AG09309 (cell line): ENCODE data around the gene PLEKHM2.

Experiments used
- DNase-seq: peaks from one replicate; pipeline ENCODE4 v3.0.0-alpha.2; 2010; ENCODE audit warnings: low read depth
- H3K4me3 ChIP-seq: 2 replicates; pipeline ENCODE4 v1.5.1; 2011; ENCODE audit warnings: mild to moderate bottlenecking, low read depth, low read length, moderate library complexity; ENCODE audit not compliant: control insufficient read depth
- TF ChIP-seq, protein P1 (sequence below): IDR thresholded peaks from 2 replicates; pipeline ENCODE4 v1.5.1; 2011; ENCODE audit warnings: mild to moderate bottlenecking, low read depth, low read length, inconsistent platforms; ENCODE audit not compliant: insufficient read depth, control insufficient read depth; ENCODE audit errors: missing control alignments

PLEKHM2 gene

DNA sequence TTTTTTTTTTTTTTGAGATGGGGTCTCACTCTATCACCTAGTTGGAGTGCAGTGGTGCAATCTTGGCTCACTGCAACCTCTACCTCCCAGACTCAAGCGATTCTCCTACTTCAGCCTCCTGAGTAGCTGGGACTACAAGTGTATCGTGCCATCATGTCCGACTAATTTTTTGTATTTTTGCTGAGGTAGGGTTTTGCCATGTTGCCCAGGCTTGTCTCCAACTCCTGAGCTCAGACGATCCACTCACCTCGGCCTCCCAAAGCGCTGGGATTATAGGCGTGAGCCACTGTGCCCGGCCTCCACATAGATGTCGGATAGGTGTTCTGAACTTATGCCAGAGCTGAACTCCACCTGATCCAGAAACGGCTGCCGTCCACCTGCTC, 21.1 kb downstream of the PLEKHM2 start:
- no peak for DNase-seq
- TF ChIP-seq, protein P1, sequence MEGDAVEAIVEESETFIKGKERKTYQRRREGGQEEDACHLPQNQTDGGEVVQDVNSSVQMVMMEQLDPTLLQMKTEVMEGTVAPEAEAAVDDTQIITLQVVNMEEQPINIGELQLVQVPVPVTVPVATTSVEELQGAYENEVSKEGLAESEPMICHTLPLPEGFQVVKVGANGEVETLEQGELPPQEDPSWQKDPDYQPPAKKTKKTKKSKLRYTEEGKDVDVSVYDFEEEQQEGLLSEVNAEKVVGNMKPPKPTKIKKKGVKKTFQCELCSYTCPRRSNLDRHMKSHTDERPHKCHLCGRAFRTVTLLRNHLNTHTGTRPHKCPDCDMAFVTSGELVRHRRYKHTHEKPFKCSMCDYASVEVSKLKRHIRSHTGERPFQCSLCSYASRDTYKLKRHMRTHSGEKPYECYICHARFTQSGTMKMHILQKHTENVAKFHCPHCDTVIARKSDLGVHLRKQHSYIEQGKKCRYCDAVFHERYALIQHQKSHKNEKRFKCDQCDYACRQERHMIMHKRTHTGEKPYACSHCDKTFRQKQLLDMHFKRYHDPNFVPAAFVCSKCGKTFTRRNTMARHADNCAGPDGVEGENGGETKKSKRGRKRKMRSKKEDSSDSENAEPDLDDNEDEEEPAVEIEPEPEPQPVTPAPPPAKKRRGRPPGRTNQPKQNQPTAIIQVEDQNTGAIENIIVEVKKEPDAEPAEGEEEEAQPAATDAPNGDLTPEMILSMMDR: no peak
- H3K4me3 ChIP-seq: no peak overlapping the region

DNA sequence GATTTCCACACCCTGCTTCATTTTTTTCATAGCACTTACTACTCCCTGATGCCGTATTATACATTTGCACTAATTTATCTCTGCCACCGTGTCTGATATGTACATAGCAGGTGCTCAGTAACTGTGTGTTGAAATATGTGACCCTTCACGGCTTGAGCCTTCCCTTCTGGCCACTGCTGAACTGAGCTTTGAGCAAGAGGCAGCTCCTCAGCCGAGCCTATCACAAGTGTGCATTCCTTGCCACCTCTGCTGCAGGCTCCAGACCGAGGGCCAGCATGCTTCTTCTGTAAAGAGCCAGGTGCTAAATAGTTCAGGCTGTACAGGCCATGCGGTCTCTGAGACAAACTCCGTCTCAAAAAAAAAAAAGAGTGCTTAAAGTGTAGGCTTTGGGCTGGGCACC, 22.6 kb downstream of the PLEKHM2 start:
- H3K4me3 ChIP-seq: no peak overlapping the region
- DNase-seq: no peak
- TF ChIP-seq, protein P1: no peak

DNA sequence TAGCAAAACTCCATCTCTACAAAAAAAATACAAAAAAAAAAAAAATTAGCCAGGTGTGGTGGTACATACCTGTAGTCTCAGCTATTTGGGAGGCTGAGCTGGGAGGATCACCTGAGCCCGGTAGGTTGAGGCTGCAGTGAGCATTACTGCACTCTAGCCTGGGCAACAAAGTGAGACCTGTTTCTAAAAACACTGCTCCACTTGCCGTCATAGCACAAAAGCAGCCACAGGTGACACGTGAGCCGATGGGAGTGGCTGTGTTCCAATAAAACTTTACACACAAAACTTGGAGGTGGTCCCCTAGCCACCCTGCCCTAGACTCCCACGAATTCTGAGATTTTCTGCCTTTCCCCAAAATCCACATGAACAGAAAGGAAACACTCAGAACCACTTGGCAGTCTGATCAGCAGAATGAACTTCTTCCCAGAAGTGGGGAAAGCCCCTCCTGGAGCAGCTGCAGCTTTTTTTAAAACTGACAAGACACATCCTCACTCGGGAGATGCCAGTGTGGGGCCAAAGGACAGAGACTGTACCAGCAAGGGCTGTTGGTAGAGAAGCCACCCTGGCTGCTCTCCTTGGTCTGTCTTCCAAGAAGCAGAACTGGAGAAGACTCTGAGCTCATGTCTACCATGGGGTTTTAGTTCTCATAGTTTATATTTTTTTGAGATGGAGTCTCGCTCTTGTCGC, 23.3 kb downstream of the PLEKHM2 start:
- TF ChIP-seq, protein P1: no peak
- H3K4me3 ChIP-seq: no peak overlapping the region
- DNase-seq: no peak

DNA sequence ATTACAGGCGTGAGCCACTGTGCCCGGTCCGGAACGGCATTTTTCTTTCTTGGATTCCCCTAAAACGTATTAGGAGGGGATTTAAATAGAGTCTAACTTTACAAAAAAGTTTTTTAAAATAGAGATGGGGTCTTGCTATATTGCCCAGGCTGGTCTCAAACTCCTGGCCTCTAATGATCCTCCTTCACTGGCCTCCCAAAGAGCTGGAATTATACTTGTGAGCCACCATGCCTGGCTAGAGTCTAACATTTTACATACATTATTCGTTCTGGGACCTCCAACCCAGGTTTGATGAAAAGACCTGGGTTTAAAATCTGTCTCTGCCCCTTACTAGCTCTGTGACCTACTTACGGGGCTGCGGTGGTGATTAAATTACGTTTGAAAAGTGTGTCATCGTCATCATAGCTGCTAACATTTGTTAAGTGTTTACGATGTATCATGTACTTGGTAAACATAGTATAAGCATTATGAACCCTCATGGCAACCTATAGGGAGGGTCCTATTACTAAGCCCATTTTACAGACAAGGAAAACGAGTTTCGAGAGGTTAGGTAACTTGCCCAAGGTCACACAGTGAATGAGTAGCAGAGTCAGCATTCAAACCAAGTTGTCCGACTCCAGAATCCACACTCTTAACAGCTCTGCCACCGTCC, 24.5 kb downstream of the PLEKHM2 start:
- TF ChIP-seq, protein P1: no peak
- H3K4me3 ChIP-seq: no peak overlapping the region
- DNase-seq: no peak

DNA sequence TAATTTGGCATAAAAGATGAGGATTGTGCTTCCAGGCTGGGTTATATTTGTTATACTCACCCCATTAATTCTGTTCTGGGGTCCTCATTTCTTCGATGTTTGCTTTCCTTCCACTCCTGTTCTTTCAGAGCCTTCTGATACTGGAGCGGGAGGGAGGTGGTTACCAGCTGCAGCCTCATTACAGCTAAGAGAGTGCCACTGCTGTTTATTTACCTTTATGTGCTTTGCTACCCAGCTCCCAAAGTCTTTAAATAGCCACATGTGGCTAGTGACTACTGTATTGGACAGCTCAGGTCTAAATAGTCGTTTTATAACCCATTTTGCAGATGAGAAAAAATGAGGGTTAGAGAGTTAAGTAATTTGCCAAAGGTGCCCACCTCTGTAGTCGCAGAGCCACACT, 25.1 kb downstream of the PLEKHM2 start:
- DNase-seq: no peak
- no peak overlapping the region for H3K4me3 ChIP-seq
- TF ChIP-seq, protein P1: no peak

DNA sequence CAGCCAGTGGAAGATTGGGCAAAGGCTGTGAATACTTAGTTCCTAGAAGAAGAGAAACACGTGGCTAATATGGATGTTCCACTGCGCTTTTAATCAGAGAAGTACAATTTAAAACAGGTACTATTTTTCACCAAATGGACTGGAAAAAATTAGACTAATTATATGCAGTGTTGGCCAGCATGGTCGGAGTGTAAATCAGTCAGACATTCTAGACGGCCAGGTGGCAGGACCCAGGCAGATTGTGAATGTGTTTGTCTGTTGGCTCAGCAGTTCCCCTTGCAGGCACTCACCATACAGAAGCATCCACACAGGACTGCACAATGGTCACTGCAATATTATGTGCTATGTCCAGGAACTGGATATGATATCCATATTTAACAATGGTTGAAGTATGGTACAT, 28.0 kb downstream of the PLEKHM2 start:
- H3K4me3 ChIP-seq: no peak overlapping the region
- DNase-seq: no peak
- TF ChIP-seq, protein P1: no peak
